HG02884 (cell line): Measurements from ENCODE around the gene AS3MT.
"Not testable (repeated sequence)": the region's sequence is repeated elsewhere in the genome, so short reads cannot be mapped to it uniquely, and the experiment has no call there.

ENCODE experiments used
- ATAC-seq: cut with Tn5 transposase; IDR thresholded peaks from one replicate; pipeline ENCODE4 v1.9.1; 2021; ENCODE audit warnings: mild to moderate bottlenecking, moderate library complexity; ENCODE audit not compliant: unreplicated experiment

AS3MT gene

GRCh38 chr10:102919246-102919959 is 50.1 kb downstream of the AS3MT start:
- ATAC-seq, result no peak

GRCh38 chr10:102919992-102920739 is 50.9 kb downstream of the AS3MT start:
- ATAC-seq, result no peak

GRCh38 chr10:102923601-102924000 is 54.3 kb downstream of the AS3MT start:
- ATAC-seq, result no peak

GRCh38 chr10:102926842-102927241 is 57.6 kb downstream of the AS3MT start:
- ATAC-seq, result no peak

- no peak for ATAC-seq
Measured at GRCh38 chr10:102927311-102928010, 58.2 kb downstream of the AS3MT start.

- not testable (repeated sequence) for ATAC-seq
Measured at GRCh38 chr10:102928442-102928841, 59.2 kb downstream of the AS3MT start.

- ATAC-seq, result no peak
Measured at GRCh38 chr10:102930720-102931119, 61.5 kb downstream of the AS3MT start.

GRCh38 chr10:102931643-102932042 is 62.4 kb downstream of the AS3MT start:
- ATAC-seq, result no peak

- ATAC-seq, result no peak
Measured at GRCh38 chr10:102935505-102935904, 66.2 kb downstream of the AS3MT start.

GRCh38 chr10:102935939-102936605 is 66.8 kb downstream of the AS3MT start:
- ATAC-seq, result no peak

- ATAC-seq, result no peak
Measured at GRCh38 chr10:102941401-102941800, 72.1 kb downstream of the AS3MT start.

GRCh38 chr10:102945449-102945848 is 76.2 kb downstream of the AS3MT start:
- no peak for ATAC-seq

- no peak for ATAC-seq
Measured at GRCh38 chr10:102945962-102946361, 76.7 kb downstream of the AS3MT start.

- no peak for ATAC-seq
Measured at GRCh38 chr10:102946992-102947391, 77.7 kb downstream of the AS3MT start.

GRCh38 chr10:102948176-102948575 is 78.9 kb downstream of the AS3MT start:
- no peak for ATAC-seq

GRCh38 chr10:102948786-102949185 is 79.5 kb downstream of the AS3MT start:
- ATAC-seq, result no peak

GRCh38 chr10:102949916-102950315 is 80.6 kb downstream of the AS3MT start:
- no peak for ATAC-seq

- no peak for ATAC-seq
Measured at GRCh38 chr10:102951316-102951715, 82.0 kb downstream of the AS3MT start.
